ENCODE data around the gene NPHP4.
"Not testable (repeated sequence)": the region's sequence is repeated elsewhere in the genome, so short reads cannot be mapped to it uniquely, and the experiment has no call there.

NPHP4 gene

DNA sequence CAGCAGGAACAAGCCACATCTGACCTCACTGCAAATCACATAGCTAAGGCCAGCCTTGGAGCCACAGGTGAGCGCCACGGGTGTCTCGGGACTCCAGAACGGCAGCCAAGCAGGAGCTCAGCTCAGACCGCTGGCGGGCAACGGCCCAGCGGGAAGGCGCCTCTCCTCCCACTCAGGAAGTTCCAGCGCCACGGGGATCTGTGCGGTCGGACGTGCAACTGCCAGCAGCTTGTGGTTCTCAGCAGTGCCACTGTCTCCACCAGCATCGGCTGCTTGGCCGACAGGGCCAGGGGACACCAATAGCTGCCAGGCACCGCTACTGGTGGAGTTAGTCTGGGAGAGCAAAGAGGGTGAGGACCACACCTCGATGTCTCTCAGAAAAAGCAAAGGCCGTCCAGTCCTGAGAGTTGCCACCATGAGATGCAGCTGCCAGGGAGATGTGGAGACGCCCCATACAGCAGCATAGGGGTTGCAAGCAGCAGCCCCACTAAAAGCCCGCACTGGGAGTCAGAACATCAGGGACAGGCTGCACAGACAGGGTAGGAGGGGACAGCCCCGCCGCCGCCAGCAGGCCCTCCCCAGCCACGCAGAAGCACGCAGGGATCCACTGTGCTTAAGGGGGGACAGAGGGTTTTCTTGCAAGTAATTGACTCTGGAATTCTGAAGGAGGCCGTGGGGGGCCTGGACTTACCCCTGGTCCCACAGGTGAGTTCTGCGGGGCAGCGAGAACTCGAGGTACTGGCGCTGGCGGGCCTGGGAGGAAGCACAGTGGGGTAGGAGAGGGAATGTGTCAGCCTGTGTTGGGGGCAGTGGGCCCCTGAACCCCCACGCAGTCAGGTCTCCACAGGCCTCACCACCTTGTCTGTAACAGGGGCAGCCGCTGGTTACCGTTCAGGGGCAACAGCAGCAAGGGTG, 83.5 kb downstream of the NPHP4 start:
- ATAC-seq: no peak

GRCh38 chr1:5907966-5908365, 84.3 kb downstream of the NPHP4 start:
- ATAC-seq: no peak

- no peak for ATAC-seq
These were observed 84.8 kb downstream of the NPHP4 start for GRCh38 chr1:5907386-5907785.

DNA sequence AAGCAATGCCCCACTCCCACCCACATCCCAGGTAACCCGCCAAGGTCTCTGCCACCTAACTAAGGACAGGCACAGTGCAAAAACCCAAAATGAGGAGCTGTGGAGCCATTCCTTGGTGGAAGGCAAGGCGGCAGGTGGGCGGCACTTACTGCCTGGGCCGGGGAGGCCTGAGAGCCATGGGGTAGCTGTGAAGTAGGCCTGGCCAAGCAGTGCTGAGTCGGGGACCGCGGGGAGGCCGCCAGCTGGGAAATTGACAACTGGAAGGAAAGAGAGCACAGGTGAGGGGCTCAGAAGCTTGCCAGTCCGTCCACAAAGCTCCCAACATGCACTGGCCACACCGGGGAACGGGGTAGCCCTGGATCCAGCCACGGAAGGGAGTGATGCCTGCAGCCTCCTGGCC, 85.3 kb downstream of the NPHP4 start:
- no peak for ATAC-seq

DNA sequence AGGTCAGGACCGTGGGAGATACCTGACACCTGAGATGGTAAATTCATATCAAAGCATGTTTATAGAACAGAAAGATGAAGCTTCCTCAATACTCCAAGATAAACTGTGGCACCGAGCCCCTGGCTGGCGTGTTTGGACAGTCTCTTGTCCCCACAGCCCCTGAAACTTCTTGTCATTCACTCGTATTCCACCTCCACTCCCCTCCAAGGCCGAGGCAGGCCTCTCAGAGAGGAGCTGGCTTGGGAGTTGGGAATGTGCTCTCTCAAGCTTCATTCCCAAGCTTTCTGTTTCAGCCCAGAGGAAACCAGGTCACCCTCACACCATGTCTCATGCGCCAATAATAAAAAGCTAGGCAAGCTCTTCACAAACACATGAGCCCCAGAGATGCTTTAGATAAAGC, 86.1 kb downstream of the NPHP4 start:
- no peak for ATAC-seq

DNA sequence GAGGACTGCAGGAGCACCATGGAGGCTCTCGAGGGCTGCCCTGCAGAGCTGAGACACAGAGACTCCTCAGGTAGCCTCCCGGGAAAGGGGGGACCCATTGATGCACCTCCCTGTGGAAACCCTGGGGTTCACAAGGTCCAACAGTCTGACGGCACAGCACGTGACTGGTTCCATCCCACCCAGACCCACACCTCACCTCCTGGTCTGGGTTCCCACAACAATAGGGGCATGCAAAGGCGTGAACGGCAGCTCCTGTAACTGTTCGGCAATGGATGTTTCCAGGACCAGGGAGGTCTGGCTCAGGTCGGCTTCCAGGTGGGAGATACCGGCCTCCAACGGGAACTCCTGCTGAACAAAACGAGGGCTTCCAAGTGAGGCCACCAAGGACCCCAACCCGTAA, 86.8 kb downstream of the NPHP4 start:
- no peak for ATAC-seq

DNA sequence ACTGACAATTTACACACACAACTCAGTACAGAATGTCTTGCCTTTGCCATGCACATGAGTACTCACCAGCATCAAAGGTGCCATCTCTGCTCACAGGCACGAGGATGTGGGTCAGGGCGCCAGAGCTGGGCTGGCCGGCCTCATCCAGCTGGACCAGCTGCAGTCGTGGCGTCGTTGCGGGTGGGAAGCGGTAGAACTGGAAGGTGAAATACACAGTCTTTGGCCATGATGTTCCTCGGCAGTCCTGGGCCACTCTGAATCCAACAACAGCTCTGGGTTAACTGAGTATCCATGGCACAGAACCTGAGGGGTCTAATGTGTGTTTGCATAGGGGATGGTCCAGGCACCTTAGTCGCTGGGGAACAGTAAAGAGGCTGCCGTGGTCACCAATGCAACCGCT, 87.7 kb downstream of the NPHP4 start:
- no peak for ATAC-seq

DNA sequence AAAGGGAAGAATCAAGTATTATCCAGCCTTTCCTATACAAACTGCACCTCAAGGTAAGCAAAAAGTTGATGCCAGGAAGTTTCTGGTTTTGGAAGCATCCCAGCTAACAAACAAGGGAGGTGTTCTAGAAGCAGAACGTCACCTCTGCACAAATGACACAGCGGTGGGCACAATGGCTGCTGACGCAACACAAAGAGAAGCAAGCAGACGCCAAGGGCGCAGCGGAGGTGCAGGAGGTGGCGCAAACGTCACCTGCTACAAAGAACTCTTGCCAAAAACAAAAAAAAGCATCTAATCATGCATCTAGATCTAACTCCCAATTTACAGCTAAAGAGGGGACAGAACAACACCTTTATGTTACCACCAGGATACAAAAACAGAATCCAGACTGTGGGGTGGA, 88.5 kb downstream of the NPHP4 start:
- no peak for ATAC-seq

DNA sequence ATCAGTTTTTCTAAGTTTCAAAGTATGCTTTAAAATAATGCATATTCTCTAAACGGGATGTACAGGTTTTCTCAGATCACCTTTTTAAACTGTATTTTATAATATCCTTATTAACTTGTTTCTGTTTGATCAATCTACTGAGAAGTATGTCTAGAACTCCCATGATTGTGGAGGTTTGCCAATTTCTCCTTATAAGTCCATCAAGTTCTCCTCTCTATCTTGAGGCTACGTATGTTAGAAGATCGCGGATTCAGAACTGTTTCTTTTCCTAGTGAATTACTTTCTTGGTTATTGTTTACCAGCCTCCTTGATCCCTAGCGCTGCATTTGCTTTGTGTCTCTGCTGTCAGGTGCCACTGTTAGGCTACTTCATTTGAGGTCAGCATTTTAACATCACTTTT, 89.2 kb downstream of the NPHP4 start:
- no peak for ATAC-seq

DNA sequence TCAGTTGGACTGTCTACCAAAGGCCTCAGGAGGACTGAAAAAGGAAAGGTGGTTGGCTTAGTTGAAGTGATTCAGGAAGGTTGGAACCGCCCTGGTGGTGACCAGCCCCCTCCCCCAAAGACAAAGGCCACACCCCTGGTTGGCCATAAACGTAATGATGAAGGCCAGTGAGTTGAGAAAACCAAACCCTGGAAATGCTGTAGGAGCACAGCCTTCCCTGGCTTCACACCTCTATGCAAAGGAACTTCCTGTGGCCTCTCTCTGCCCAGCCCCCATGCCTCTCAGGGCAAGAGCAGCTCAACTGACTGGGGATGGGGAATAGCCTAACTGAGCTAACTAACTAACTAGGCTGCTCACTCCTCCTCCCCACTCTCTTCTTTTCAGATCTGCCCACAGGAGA, 90.4 kb downstream of the NPHP4 start:
- no peak for ATAC-seq

DNA sequence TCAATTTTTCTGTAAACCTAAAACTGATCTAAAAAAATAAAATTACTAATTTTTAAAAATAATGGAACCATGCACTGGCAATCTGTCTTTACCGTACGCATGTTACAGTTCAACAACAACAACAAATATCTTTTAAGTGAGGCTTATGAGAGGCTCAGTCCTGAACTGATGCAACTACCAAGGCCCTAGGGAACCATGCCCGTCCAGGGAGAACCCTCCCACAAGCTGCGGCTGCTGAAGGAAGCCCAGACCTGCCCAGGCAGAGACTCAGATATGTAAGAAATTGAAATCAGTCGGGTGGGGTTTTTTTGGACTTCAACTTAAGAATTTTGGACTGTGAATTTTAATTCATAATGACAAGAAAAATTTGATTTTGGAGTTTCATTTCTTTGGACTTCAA, 91.1 kb downstream of the NPHP4 start:
- ATAC-seq: no peak

- ATAC-seq: no peak
These were observed 94.0 kb downstream of the NPHP4 start for GRCh38 chr1:5898266-5898665.

GRCh38 chr1:5896706-5897660, 95.2 kb downstream of the NPHP4 start:
- ATAC-seq: no peak

- no peak for ATAC-seq
These were observed 96.5 kb downstream of the NPHP4 start for GRCh38 chr1:5895446-5896406.

DNA sequence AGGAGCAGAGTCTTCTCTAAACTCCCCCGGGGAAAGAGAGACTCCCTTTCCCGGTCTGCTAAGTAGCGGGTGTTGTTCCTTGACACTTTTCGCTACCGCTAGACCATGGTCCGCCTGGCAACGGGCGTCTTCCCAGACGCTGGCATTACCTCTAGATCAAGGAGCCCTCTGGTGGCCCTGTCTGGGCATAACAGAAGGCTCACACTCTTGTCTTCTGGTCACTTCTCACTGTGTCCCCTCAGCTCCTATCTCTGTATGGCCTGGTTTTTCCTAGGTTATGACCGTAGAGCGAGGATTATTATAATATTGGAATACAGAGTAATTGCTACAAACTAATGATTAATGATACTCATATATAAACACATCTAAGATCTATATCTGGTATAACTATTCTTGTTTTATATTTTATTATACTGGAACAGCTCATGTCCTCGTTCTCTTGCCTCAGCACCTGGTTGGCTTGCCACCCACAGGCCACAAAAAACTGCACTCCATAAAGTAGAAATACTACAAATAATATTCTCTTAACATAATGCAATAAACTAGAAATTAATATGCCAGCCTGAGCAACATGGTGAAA, 98.4 kb downstream of the NPHP4 start:
- not testable (repeated sequence) for ATAC-seq

DNA sequence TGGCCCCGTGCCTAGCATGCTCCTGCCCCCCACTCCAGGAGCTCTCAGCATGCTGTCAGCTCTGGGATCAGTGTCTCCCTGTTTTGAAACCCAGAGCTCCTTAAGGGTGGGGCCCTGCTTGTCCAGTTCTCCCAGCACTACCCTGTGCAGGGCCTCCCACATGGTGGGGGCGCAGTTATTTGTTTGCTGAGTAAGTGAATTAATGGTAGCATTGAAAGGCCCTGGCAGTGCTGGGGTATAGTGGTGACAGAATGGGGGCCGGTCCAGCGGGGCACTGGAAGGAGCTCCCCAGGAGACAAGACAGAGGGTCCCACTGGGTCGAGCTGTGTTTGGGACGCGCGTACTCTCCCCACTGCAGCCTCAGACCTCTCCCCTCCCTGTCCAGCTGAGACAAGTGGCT, 99.9 kb downstream of the NPHP4 start:
- no peak for ATAC-seq

GRCh38 chr1:5891736-5892135, 100.5 kb downstream of the NPHP4 start:
- ATAC-seq: no peak

DNA sequence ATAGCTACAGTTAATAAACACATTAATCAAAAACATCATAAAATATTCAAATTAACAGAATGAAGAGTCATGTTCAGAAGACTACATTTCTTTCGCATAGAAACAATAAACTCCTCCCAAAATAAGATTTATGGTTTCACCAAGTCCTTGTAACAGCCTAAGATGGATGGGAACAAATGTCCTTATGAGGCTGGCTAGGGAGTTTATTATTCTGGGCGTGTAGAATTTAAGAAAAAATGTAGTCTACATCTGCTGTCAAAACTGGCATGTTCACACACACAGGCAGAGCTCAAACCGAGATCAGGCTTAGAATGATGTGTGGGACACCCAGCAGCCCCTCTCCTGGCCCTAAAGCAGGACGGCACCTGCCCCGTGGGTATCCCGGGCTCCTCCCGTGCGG, 101.1 kb downstream of the NPHP4 start:
- no peak for ATAC-seq

- ATAC-seq: no peak
These were observed 101.7 kb downstream of the NPHP4 start for GRCh38 chr1:5890346-5891106.

GRCh38 chr1:5889901-5890300, 102.3 kb downstream of the NPHP4 start:
- no peak for ATAC-seq

DNA sequence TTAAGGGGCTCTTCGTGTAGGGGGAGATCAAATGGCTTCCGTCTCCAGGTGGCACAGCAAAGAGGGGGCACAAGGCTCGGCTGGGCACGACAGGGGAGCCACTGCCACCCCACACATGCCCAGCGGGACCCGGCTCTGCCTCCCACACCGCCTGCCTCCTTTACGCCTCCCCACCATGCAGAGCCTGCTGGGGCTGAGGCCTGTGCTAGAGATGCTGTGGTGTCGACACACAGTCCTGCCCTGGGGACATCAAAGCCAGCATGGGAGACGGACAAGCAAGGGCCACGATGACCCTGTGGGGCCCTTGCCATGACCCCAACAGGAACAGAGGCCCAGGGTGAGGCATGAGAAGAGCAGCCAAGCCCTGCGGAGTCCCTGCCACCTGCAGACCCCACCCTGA, 102.8 kb downstream of the NPHP4 start:
- no peak for ATAC-seq

Measured in activated CD4-positive, CD25-positive, alpha-beta regulatory T cell treated with anti-CD3 and anti-CD28 coated beads, Interleukin-2, amount 50 U/mL, for 24 hours (primary cell).